K562 (cell line): ENCODE measurements around the gene DYRK1A. TPM values are rescaled to one million over a fixed set of nuclear protein-coding genes. Genes with fewer than 3 reads are reported as not detected.
A peak's percentile ranks its signal among the peaks of the same experiment; 100 is the strongest.

Experiments
- CBFA2T3 ChIP-seq: fragments of 450-650 bp; IDR thresholded peaks from 2 replicates; pipeline ENCODE4 v1.6.1; 2017
- EP300 ChIP-seq: IDR thresholded peaks from 2 replicates; pipeline ENCODE4 v1.6.1; 2012; ENCODE audit warnings: low read length, improper control_type of control experiment
- JUNB ChIP-seq: fragments of 450-650 bp; formaldehyde crosslinking; conservative IDR thresholded peaks from 2 replicates; pipeline ENCODE4 v1.4.0; 2020; ENCODE audit warnings: mild to moderate bottlenecking
- JUND ChIP-seq, 2 experiments: IDR thresholded peaks; 2 replicates in 1 of 2; 3 replicates in 1 of 2; pipeline ENCODE4 v1.6.1; 2011; ENCODE audit warnings: borderline replicate concordance in 2 of 2, low read depth in 2 of 2, low read length in 2 of 2, improper control_type of control experiment in 1 of 2, missing biosample characterization in 1 of 2, missing genetic modification characterization in 1 of 2, missing genetic modification reagents in 1 of 2
- MEIS2 ChIP-seq: fragments of 450-650 bp; IDR thresholded peaks from 2 replicates; pipeline ENCODE4 v1.6.1; 2014; ENCODE audit warnings: mild to moderate bottlenecking; ENCODE audit not compliant: partially characterized antibody
- MTA1 ChIP-seq: fragments of 450-650 bp; IDR thresholded peaks from 2 replicates; pipeline ENCODE4 v1.6.1; 2017; ENCODE audit warnings: borderline replicate concordance
- NFE2 ChIP-seq: IDR thresholded peaks from 2 replicates; pipeline ENCODE4 v1.6.1; 2014; ENCODE audit warnings: antibody characterized with exemption, low read depth
- SMARCA4 ChIP-seq: fragments of 450-650 bp; IDR thresholded peaks from 2 replicates; pipeline ENCODE4 v1.6.1; 2016
- SMARCC2 ChIP-seq: fragments of 450-650 bp; IDR thresholded peaks from 2 replicates; pipeline ENCODE4 v1.6.1; 2017; ENCODE audit warnings: antibody characterized with exemption, moderate library complexity, mild to moderate bottlenecking, low read depth
- TAL1 ChIP-seq: fragments of 450-650 bp; IDR thresholded peaks from 2 replicates; pipeline ENCODE4 v1.6.1; 2016; ENCODE audit warnings: mild to moderate bottlenecking
- TEAD4 ChIP-seq, 2 experiments: sonication (generic) in 1 of 2; formaldehyde crosslinking in 1 of 2; IDR thresholded peaks; 2 replicates each; pipeline versions ENCODE4 v1.6.1 to v1.8.0; 2012 to 2022; ENCODE audit warnings: borderline replicate concordance in 1 of 2, inconsistent platforms in 1 of 2, low read length in 1 of 2, mild to moderate bottlenecking in 1 of 2, missing genetic modification reagents in 1 of 2
- THRA ChIP-seq: fragments of 450-650 bp; IDR thresholded peaks from 2 replicates; pipeline ENCODE4 v1.6.1; 2017; ENCODE audit warnings: mild to moderate bottlenecking, moderate library complexity
- ZFP36 ChIP-seq: fragments of 150-350 bp; IDR thresholded peaks from 2 replicates; pipeline ENCODE4 v1.6.1; 2018; ENCODE audit warnings: low read length, low read depth; ENCODE audit not compliant: partially characterized antibody
- ZNF23 ChIP-seq: fragments of 250-450 bp; sonication (Bioruptor Pico); IDR thresholded peaks from 2 replicates; pipeline ENCODE4 v1.4.0; 2020; ENCODE audit warnings: mild to moderate bottlenecking
- polyA plus RNA-seq, 8 experiments: library from polyadenylated mRNA; depleted of rRNA in 4 of 8; stranded (reverse) in 5 of 8; unstranded in 3 of 8; fragments of >200 nt; fragmentation: Nextera tagmentation in 2 of 8; fragmentation: Illumina TruSeq in 1 of 8; extraction: Ambion mirVana in 2 of 8; extraction: Trizol in 1 of 8; gene quantifications; 2 replicates each; pipeline versions ENCODE4 v1.2.1 to v1.2.3, GENCODE V29; 2011 to 2014; ENCODE audit warnings: inconsistent platforms in 1 of 8, missing spikeins in 1 of 8
- total RNA-seq, 7 experiments: library from RNA; depleted of rRNA in 6 of 7; stranded (reverse); fragments of >200 nt in 6 of 7; fragmentation: Illumina TruSeq in 2 of 7; extraction: Trizol in 2 of 7; gene quantifications; 2 replicates each; pipeline versions ENCODE4 v1.2.1 to v1.2.3, GENCODE V29; 2011 to 2021; ENCODE audit warnings: low replicate concordance in 1 of 7
- TF ChIP-seq, protein P1 (sequence below): fragments of 450-650 bp; formaldehyde crosslinking; IDR thresholded peaks from 2 replicates; pipeline ENCODE4 v1.4.0; 2020; ENCODE audit warnings: mild to moderate bottlenecking, moderate library complexity

Gene DYRK1A
- total and polyA plus RNA-seq, 9 of the 15 experiments (the other 6 are each of a cell fraction or from before 2014, with no cell fraction given): 3.7 to 64.8 (median 42.3) TPM

GRCh38 chr21:37509802-37510393, 143.3 kb downstream of the DYRK1A start (continued):
- no peak for TF ChIP-seq THRA
- TF ChIP-seq, protein P1, sequence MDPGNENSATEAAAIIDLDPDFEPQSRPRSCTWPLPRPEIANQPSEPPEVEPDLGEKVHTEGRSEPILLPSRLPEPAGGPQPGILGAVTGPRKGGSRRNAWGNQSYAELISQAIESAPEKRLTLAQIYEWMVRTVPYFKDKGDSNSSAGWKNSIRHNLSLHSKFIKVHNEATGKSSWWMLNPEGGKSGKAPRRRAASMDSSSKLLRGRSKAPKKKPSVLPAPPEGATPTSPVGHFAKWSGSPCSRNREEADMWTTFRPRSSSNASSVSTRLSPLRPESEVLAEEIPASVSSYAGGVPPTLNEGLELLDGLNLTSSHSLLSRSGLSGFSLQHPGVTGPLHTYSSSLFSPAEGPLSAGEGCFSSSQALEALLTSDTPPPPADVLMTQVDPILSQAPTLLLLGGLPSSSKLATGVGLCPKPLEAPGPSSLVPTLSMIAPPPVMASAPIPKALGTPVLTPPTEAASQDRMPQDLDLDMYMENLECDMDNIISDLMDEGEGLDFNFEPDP (CRISPR knock-in tag): no peak
- TF ChIP-seq MTA1: peak; percentile 47; the same call in 1 of the 2 replicates
- TF ChIP-seq NFE2: peak; percentile 64
- TF ChIP-seq SMARCA4: peak; percentile 84; the same call in 1 of the 2 replicates
- peak; percentile 64 for TF ChIP-seq JUNB (CRISPR knock-in tag)
- TF ChIP-seq EP300: peak; percentile 30; the same call in 1 of the 2 replicates
- peak; percentile 98 for TF ChIP-seq JUND (IDR thresholded peaks at IDR 0.05; ENCODE audit: borderline replicate concordance, low read depth, low read length)
- TF ChIP-seq JUND (tag; IDR thresholded peaks at IDR 0.05; ENCODE audit: borderline replicate concordance, low read depth, low read length): peak; percentile 97
- peak; percentile 25; the same call in 1 of the 2 replicates for TF ChIP-seq CBFA2T3
- TF ChIP-seq ZNF23 (CRISPR knock-in tag): no peak
- no peak for TF ChIP-seq ZFP36
- peak; percentile 84 for TF ChIP-seq SMARCC2
- peak; percentile 30; the same call in 1 of the 2 replicates for TF ChIP-seq TEAD4 (IDR thresholded peaks at IDR 0.05; ENCODE audit: low read length)
- no peak for TF ChIP-seq TEAD4 (CRISPR knock-in tag; IDR thresholded peaks at IDR 0.05; ENCODE audit: borderline replicate concordance)
- TF ChIP-seq TAL1: no peak
- TF ChIP-seq MEIS2: peak; percentile 22
- TF ChIP-seq, all 486 proteins: peak for 37
